ENCODE results near the gene PPP1R14B. TPM values are rescaled to one million over a fixed set of nuclear protein-coding genes. Genes with fewer than 3 reads are reported as not detected.

The PPP1R14B gene
- total RNA-seq, 4 donors from 2014 or later, result 9.5 to 63.4 (median 28.3) TPM

- TF ChIP-seq POLR2A (IDR thresholded peaks at IDR 0.05), result no peak
- no peak for TF ChIP-seq CTCF (IDR thresholded peaks at IDR 0.05)
- no peak for DNase-seq
- peaks cover 6 to 14% of the 10 kb centered on the region in 2 donors for H3K4me1 ChIP-seq
- no peak overlapping the region for H3K27ac ChIP-seq
- no peaks in the 10 kb centered on the region for H3K36me3 ChIP-seq
- no peaks in the 10 kb centered on the region for H3K27me3 ChIP-seq
- intact Hi-C loops (cut with DNase I; ENCODE audit: low total_unique reads), result no loop called here
- no peaks in the 10 kb centered on the region for H3K9me3 ChIP-seq
- H3K4me3 ChIP-seq, result no peak overlapping the region
Observed at GRCh38 chr11:64281957-64282770, 35.4 kb upstream of the PPP1R14B start.

DNA sequence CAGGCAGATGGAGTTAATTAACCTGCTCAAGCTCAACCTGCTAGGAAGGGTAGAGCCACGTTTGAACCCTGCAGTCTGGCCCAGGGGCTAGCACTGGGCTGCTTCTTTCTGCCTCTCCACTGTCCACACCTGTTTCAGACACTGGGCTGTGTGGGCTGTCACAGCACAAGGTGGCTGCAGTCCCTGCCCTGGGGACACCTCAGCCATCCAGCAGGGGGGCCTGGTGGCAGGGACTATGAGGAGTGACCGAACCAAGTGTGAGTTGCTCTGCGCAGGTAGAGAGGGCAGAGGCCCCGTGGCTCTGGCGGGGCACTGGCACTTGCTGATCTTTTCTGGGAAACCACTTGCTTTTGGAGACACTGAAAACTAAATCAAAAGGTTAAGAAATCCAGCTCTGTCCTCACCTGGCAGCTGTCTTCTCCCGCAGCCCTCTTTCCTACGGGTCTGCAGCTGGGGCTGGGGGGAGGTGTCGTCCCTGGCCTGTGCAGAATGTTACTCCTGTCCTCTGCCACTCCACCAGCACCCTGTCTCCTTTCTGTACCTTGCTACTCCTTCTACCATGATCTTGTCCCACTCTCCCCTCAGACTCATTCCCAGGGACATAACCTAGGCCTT, 31.9 kb upstream of the PPP1R14B start:
- no peak overlapping the region for H3K27ac ChIP-seq
- no peak for DNase-seq

GRCh38 chr11:64276653-64277431, 30.1 kb upstream of the PPP1R14B start:
- H3K36me3 ChIP-seq, result no peaks in the 10 kb centered on the region
- H3K27ac ChIP-seq, result no peak overlapping the region
- no peaks in the 10 kb centered on the region for H3K9me3 ChIP-seq

More for the DNA sequence above, 31.9 kb upstream of the PPP1R14B start:
- Histone ChIP-seq H3K4me3 (no peak overlapping the region), H3K36me3 (no peaks in the 10 kb centered on the region), H3K4me1 (peaks cover 6% of the 10 kb centered on the region in 2 donors), H3K9me3 (no peaks in the 10 kb centered on the region), H3K27me3 (no peaks in the 10 kb centered on the region)
- no peak for TF ChIP-seq POLR2A (IDR thresholded peaks at IDR 0.05)
- no peak for TF ChIP-seq CTCF (IDR thresholded peaks at IDR 0.05)
- intact Hi-C loops (cut with DNase I; ENCODE audit: low total_unique reads), result no loop called here

DNA sequence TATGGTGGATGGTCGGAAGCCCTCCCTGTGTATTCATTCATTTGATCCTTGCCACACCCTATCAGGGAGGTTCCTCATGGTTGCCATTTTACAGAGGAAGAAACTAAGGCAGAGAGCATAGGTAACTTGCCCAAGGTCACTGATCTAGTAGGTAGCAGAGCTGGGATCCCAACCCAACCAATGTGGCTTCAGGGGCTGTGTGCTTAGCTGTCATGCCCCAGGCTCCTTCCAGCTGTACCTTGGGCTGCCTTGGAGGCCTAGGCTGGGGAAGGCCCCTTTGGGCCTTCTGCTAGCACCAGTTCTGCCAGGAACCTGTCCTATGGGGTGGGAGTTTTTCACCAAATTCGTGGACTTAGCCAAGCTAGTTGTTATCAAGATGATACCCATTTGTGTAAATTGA, 29.1 kb upstream of the PPP1R14B start:
- no peak overlapping the region for H3K27ac ChIP-seq
- no peaks in the 10 kb centered on the region for H3K9me3 ChIP-seq
- no peak for DNase-seq
- no peaks in the 10 kb centered on the region for H3K36me3 ChIP-seq
- H3K4me3 ChIP-seq, result no peak overlapping the region
- no peak for TF ChIP-seq CTCF (IDR thresholded peaks at IDR 0.05)
- no peak for TF ChIP-seq POLR2A (IDR thresholded peaks at IDR 0.05)
- no peaks in the 10 kb centered on the region for H3K27me3 ChIP-seq
- H3K4me1 ChIP-seq, result no peaks in the 10 kb centered on the region
- intact Hi-C loops (cut with DNase I; ENCODE audit: low total_unique reads), result no loop called here

More at GRCh38 chr11:64276653-64277431, 30.1 kb upstream of the PPP1R14B start:
- TF ChIP-seq POLR2A (IDR thresholded peaks at IDR 0.05), result no peak
- intact Hi-C loops (cut with DNase I; ENCODE audit: low total_unique reads), result no loop called here
- DNase-seq, result no peak
- H3K4me3 ChIP-seq, result no peak overlapping the region
- H3K27me3 ChIP-seq, result no peaks in the 10 kb centered on the region
- no peaks in the 10 kb centered on the region for H3K4me1 ChIP-seq

DNA sequence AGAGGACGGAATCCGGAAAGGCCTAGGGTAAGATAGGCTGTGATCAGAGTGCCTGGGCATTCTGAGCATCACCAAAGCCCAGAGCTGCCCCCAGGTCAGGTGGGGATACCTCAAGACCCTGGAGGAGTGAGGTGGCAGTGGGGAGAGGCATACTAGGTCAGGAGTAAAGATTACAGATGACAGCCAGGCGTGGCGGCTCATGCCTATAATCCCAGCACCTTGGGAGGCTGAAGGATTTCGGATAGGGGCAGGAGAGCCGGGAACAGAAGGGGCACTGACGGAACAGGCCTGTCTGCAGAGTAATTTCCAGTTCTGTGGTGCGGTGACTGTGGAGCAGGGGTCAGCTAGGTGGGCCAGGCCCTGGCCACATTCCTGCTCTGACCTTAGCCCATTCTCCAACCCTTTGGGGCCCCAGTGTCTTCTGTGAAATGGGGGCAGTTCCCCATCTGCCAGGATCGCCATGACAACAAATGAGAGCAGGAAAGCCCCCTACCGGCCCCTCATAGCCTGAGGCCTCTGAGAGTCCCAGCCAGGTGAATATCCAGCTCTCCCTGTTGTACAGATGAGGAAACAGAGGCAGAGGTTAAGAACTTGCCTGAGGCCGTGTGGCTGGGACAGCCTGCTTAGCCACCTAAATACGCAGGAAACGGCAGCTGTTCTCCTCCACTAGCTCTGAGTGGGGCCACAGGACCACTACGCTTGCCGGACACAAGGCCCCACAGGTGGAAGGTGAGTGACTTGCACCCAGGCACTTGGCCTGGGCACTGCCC, 28.5 kb upstream of the PPP1R14B start:
- Histone ChIP-seq H3K27ac (no peak overlapping the region), H3K4me1 (no peaks in the 10 kb centered on the region), H3K27me3 (no peaks in the 10 kb centered on the region), H3K9me3 (no peaks in the 10 kb centered on the region), H3K36me3 (no peaks in the 10 kb centered on the region), H3K4me3 (no peak overlapping the region)
- no peak for TF ChIP-seq POLR2A (IDR thresholded peaks at IDR 0.05)
- no peak for TF ChIP-seq CTCF (IDR thresholded peaks at IDR 0.05)
- DNase-seq, result no peak
- intact Hi-C loops (cut with DNase I; ENCODE audit: low total_unique reads), result no loop called here

All from uterus (tissue), 4 donors.